GM21723 (cell line): ENCODE measurements around the gene KRTAP1-3.
"Not testable (repeated sequence)": the region's sequence is repeated elsewhere in the genome, so short reads cannot be mapped to it uniquely, and the experiment has no call there.

Experiments used
- ATAC-seq: cut with Tn5 transposase; IDR thresholded peaks from one replicate; pipeline ENCODE4 v1.9.1; 2021; ENCODE audit warnings: mild to moderate bottlenecking, moderate library complexity; ENCODE audit not compliant: unreplicated experiment

The KRTAP1-3 gene

GRCh38 chr17:41034346-41034935, at the start of gene KRTAP1-3:
KRTAP1-3 (minus strand) TSS chr17:41034874; CDS start chr17:41034821, 53 bp downstream.
- not testable (repeated sequence) for ATAC-seq

- not testable (repeated sequence) for ATAC-seq
Observed at GRCh38 chr17:41084100-41084856, 49.6 kb upstream of the KRTAP1-3 start, which contains the start of gene KRTAP4-7. KRTAP4-7 (plus strand) TSS chr17:41084150; CDS start chr17:41084207, 57 bp downstream.

- not testable (repeated sequence) for ATAC-seq
Observed at GRCh38 chr17:41083427-41083826, 48.8 kb upstream of the KRTAP1-3 start.

GRCh38 chr17:41082626-41083025, 48.0 kb upstream of the KRTAP1-3 start:
- no peak for ATAC-seq

- no peak for ATAC-seq
Observed at GRCh38 chr17:41076788-41077187, 42.1 kb upstream of the KRTAP1-3 start.

GRCh38 chr17:41073676-41074075, 39.0 kb upstream of the KRTAP1-3 start:
- ATAC-seq, result no peak

- ATAC-seq, result no peak
Observed at GRCh38 chr17:41071606-41072360, 37.1 kb upstream of the KRTAP1-3 start.

GRCh38 chr17:41069031-41069430, 34.4 kb upstream of the KRTAP1-3 start:
- ATAC-seq, result no peak

GRCh38 chr17:41067281-41067680, 32.6 kb upstream of the KRTAP1-3 start:
- ATAC-seq, result no peak

- ATAC-seq, result no peak
Observed at GRCh38 chr17:41065829-41066624, 31.4 kb upstream of the KRTAP1-3 start, which contains the start of gene KRTAP2-4. KRTAP2-4 (minus strand) TSS chr17:41065879; CDS start chr17:41065845, 34 bp downstream.

GRCh38 chr17:41065016-41065689, 30.5 kb upstream of the KRTAP1-3 start:
- not testable (repeated sequence) for ATAC-seq

- ATAC-seq, result no peak
Observed at GRCh38 chr17:41064301-41064700, 29.6 kb upstream of the KRTAP1-3 start.

- no peak for ATAC-seq
Observed at GRCh38 chr17:41063449-41063848, 28.8 kb upstream of the KRTAP1-3 start.

- ATAC-seq, result no peak
Observed at GRCh38 chr17:41061964-41062363, 27.3 kb upstream of the KRTAP1-3 start.

- ATAC-seq, result no peak
Observed at GRCh38 chr17:41060052-41060604, 25.5 kb upstream of the KRTAP1-3 start, which contains the start of gene KRTAP2-3. KRTAP2-3 (minus strand) TSS chr17:41060114; CDS start chr17:41060050, 64 bp downstream.

- ATAC-seq, result not testable (repeated sequence)
Observed at GRCh38 chr17:41059276-41060051, 24.8 kb upstream of the KRTAP1-3 start.

GRCh38 chr17:41058741-41059140, 24.1 kb upstream of the KRTAP1-3 start:
- ATAC-seq, result no peak

- no peak for ATAC-seq
Observed at GRCh38 chr17:41057547-41057946, 22.9 kb upstream of the KRTAP1-3 start.

GRCh38 chr17:41055130-41055529, 20.5 kb upstream of the KRTAP1-3 start, which contains the start of gene KRTAP2-2:
KRTAP2-2 (minus strand) TSS chr17:41055230; CDS start chr17:41055211, 19 bp downstream.
- not testable (repeated sequence) for ATAC-seq
